Measurements from ENCODE around the gene NEU2.

Gene NEU2

GRCh38 chr2:232986155-232986554 lies 46.3 kb upstream of the NEU2 start:
- TF ChIP-seq IKZF3 (tag by site-specific recombination; IDR thresholded peaks at IDR 0.05): no peak
- TF ChIP-seq ZNF707 (tag by site-specific recombination; IDR thresholded peaks at IDR 0.05): peak; percentile 67
- TF ChIP-seq KLF8 (tag by site-specific recombination; IDR thresholded peaks at IDR 0.05): no peak
- no peak for TF ChIP-seq ZBTB21 (tag by site-specific recombination; IDR thresholded peaks at IDR 0.05)
- ChIA-PET CTCF (interaction anchor here (0.7 kb wide), 1 partner anchor 79 kb away, joined by 4 read pairs; no protein-coding TSS in a partner anchor), POLR2A (no interaction called here)
- H3K4me1 ChIP-seq (ENCODE audit: control insufficient read depth, insufficient read depth, low read length): 0 out of 2 replicates have a peak, but pooled peaks cover 2% of the 10 kb centered on the region
- H3K9me3 ChIP-seq (ENCODE audit: control insufficient read depth, insufficient read depth, low read depth, low read length): no peaks in the 10 kb centered on the region
- H3K4me3 ChIP-seq (ENCODE audit: low read depth, low read length): no peak overlapping the region
- no peak overlapping the region for H3K27ac ChIP-seq (ENCODE audit: extremely low read depth, low read depth, low read length)
- H3K36me3 ChIP-seq (ENCODE audit: control insufficient read depth in 2 of 2, insufficient read depth in 1 of 2, low read length in 2 of 2): no peaks in the 10 kb centered on the region

GRCh38 chr2:232993231-232993821 lies 39.1 kb upstream of the NEU2 start:
- H3K27ac ChIP-seq (ENCODE audit: extremely low read depth, low read depth, low read length): no peak overlapping the region
- no peaks in the 10 kb centered on the region for H3K4me1 ChIP-seq (ENCODE audit: control insufficient read depth, insufficient read depth, low read length)
- POLR2A ChIA-PET: no interaction called here
- no peaks in the 10 kb centered on the region for H3K36me3 ChIP-seq (ENCODE audit: control insufficient read depth in 2 of 2, insufficient read depth in 1 of 2, low read length in 2 of 2)
- TF ChIP-seq ZNF184 (tag by site-specific recombination; IDR thresholded peaks at IDR 0.05) (peak; percentile 98), ZNF510 (tag by site-specific recombination; IDR thresholded peaks at IDR 0.05; ENCODE audit: insufficient replicate concordance) (no peak), ZNF239 (tag by site-specific recombination; IDR thresholded peaks at IDR 0.05) (no peak)
- no peaks in the 10 kb centered on the region for H3K9me3 ChIP-seq (ENCODE audit: control insufficient read depth, insufficient read depth, low read depth, low read length)
- CTCF ChIA-PET: no interaction called here
- no peak overlapping the region for H3K4me3 ChIP-seq (ENCODE audit: low read depth, low read length)

GRCh38 chr2:232994446-232994845 lies 38.0 kb upstream of the NEU2 start:
- CTCF ChIA-PET: no interaction called here
- Histone ChIP-seq H3K4me1 (ENCODE audit: control insufficient read depth, insufficient read depth, low read length) (no peaks in the 10 kb centered on the region), H3K36me3 (ENCODE audit: control insufficient read depth in 2 of 2, insufficient read depth in 1 of 2, low read length in 2 of 2) (no peaks in the 10 kb centered on the region), H3K27ac (ENCODE audit: extremely low read depth, low read depth, low read length) (no peak overlapping the region), H3K4me3 (ENCODE audit: low read depth, low read length) (no peak overlapping the region), H3K9me3 (ENCODE audit: control insufficient read depth, insufficient read depth, low read depth, low read length) (no peaks in the 10 kb centered on the region)
- TF ChIP-seq ZNF560 (tag by site-specific recombination; IDR thresholded peaks at IDR 0.05; ENCODE audit: borderline replicate concordance) (no peak), ZNF596 (tag by site-specific recombination; IDR thresholded peaks at IDR 0.05) (no peak), ZNF114 (tag by site-specific recombination; IDR thresholded peaks at IDR 0.05) (no peak), ZNF132 (tag by site-specific recombination; IDR thresholded peaks at IDR 0.05; ENCODE audit: borderline replicate concordance) (no peak), ZFP3 (tag by site-specific recombination; IDR thresholded peaks at IDR 0.05; ENCODE audit: low read depth) (no peak), BCL11B (tag by site-specific recombination; IDR thresholded peaks at IDR 0.05; ENCODE audit: low read depth) (no peak), ZBTB6 (tag by site-specific recombination; IDR thresholded peaks at IDR 0.05) (no peak), BCL6B (tag by site-specific recombination; IDR thresholded peaks at IDR 0.05) (no peak), PRDM4 (tag by site-specific recombination; IDR thresholded peaks at IDR 0.05) (no peak), ZNF292 (tag by site-specific recombination; IDR thresholded peaks at IDR 0.05; ENCODE audit: borderline replicate concordance, low read depth) (no peak), KLF8 (tag by site-specific recombination; IDR thresholded peaks at IDR 0.05) (no peak), ZNF843 (tag by site-specific recombination; IDR thresholded peaks at IDR 0.05) (no peak), MZF1 (tag by site-specific recombination; IDR thresholded peaks at IDR 0.05; ENCODE audit: borderline replicate concordance) (no peak), BCL11A (tag by site-specific recombination; IDR thresholded peaks at IDR 0.05; ENCODE audit: low read depth) (no peak), ZNF280D (tag by site-specific recombination; IDR thresholded peaks at IDR 0.05) (no peak)
- POLR2A ChIA-PET: no interaction called here
